ENCODE results near the gene FSCN2. TPM values are rescaled to one million over a fixed set of nuclear protein-coding genes. Genes with fewer than 3 reads are reported as not detected.

The FSCN2 gene
- total and polyA plus RNA-seq, 10 of the 15 experiments (the other 5 are each of a cell fraction or from before 2014, with no cell fraction given): 0.12 to 2.1 (median 0.65) TPM; not detected in 3

DNA sequence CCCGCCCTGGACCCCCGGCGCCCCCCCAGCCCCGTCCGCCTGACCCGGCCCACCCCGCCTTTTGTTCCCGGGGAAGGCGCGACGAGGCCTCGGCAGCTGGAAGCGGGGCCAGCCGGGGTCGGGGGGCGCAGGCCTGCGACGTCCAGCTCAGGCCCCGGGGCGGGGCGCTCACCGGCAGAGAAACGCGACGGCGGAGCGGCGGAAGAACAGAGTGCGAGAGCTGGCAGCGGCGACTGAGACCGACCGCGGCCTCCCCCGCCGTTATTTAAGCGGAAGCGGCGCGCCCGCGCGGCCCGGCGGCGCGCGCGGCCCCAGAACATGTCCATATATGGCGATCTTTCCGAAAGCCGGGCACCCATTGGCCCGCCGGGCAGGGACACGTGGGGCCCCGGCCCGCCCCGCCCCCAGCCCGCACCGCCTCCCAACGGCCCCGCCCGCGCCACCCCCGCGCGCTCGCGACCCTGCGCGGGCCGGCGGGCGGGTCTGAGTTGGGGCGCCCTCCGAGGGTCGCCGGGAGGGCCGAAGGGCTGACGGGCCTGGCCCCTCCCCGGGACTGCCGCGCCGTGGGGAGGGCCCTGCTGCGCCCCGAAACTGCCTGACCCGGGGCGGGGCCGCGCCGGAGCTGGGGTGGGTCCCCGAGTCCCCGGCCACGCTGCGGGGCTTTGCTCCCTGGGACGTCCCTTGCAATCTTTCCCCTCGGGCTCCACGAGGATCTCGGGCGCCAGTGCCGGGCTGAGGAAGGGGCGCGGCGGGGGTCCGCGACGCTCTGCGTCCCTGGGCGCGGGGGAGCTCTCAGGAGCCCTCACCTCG is 15.4 kb upstream of the FSCN2 start, which contains the start of gene ACTG1 (continued):
- TF ChIP-seq, protein P1, sequence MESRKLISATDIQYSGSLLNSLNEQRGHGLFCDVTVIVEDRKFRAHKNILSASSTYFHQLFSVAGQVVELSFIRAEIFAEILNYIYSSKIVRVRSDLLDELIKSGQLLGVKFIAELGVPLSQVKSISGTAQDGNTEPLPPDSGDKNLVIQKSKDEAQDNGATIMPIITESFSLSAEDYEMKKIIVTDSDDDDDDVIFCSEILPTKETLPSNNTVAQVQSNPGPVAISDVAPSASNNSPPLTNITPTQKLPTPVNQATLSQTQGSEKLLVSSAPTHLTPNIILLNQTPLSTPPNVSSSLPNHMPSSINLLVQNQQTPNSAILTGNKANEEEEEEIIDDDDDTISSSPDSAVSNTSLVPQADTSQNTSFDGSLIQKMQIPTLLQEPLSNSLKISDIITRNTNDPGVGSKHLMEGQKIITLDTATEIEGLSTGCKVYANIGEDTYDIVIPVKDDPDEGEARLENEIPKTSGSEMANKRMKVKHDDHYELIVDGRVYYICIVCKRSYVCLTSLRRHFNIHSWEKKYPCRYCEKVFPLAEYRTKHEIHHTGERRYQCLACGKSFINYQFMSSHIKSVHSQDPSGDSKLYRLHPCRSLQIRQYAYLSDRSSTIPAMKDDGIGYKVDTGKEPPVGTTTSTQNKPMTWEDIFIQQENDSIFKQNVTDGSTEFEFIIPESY (IDR thresholded peaks at IDR 0.05): no peak
- TF ChIP-seq HDAC6 (IDR thresholded peaks at IDR 0.05; ENCODE audit: unreplicated experiment): peak; percentile 85
- TF ChIP-seq SUPT20H (IDR thresholded peaks at IDR 0.05; ENCODE audit: borderline replicate concordance, control insufficient read depth, low read depth, low read length): no peak
- TF ChIP-seq, protein P2, sequence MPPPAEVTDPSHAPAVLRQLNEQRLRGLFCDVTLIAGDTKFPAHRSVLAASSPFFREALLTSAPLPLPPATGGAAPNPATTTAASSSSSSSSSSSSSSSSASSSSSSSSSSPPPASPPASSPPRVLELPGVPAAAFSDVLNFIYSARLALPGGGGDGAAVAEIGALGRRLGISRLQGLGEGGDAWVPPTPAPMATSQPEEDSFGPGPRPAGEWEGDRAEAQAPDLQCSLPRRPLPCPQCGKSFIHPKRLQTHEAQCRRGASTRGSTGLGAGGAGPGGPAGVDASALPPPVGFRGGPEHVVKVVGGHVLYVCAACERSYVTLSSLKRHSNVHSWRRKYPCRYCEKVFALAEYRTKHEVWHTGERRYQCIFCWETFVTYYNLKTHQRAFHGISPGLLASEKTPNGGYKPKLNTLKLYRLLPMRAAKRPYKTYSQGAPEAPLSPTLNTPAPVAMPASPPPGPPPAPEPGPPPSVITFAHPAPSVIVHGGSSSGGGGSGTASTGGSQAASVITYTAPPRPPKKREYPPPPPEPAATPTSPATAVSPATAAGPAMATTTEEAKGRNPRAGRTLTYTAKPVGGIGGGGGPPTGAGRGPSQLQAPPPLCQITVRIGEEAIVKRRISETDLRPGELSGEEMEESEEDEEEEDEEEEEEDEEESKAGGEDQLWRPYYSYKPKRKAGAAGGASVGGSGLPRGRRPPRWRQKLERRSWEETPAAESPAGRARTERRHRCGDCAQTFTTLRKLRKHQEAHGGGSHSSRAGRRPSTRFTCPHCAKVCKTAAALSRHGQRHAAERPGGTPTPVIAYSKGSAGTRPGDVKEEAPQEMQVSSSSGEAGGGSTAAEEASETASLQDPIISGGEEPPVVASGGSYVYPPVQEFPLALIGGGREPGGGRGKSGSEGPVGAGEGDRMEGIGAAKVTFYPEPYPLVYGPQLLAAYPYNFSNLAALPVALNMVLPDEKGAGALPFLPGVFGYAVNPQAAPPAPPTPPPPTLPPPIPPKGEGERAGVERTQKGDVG (CRISPR knock-in tag; IDR thresholded peaks at IDR 0.05): no peak
- peak; percentile 92 for TF ChIP-seq POLR2AphosphoS5 (IDR thresholded peaks at IDR 0.05; ENCODE audit: low read length)
- TF ChIP-seq ZNF207 (IDR thresholded peaks at IDR 0.05; ENCODE audit: borderline replicate concordance): no peak
- TF ChIP-seq, protein P3, sequence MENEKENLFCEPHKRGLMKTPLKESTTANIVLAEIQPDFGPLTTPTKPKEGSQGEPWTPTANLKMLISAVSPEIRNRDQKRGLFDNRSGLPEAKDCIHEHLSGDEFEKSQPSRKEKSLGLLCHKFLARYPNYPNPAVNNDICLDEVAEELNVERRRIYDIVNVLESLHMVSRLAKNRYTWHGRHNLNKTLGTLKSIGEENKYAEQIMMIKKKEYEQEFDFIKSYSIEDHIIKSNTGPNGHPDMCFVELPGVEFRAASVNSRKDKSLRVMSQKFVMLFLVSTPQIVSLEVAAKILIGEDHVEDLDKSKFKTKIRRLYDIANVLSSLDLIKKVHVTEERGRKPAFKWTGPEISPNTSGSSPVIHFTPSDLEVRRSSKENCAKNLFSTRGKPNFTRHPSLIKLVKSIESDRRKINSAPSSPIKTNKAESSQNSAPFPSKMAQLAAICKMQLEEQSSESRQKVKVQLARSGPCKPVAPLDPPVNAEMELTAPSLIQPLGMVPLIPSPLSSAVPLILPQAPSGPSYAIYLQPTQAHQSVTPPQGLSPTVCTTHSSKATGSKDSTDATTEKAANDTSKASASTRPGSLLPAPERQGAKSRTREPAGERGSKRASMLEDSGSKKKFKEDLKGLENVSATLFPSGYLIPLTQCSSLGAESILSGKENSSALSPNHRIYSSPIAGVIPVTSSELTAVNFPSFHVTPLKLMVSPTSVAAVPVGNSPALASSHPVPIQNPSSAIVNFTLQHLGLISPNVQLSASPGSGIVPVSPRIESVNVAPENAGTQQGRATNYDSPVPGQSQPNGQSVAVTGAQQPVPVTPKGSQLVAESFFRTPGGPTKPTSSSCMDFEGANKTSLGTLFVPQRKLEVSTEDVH (IDR thresholded peaks at IDR 0.05; ENCODE audit: low read depth, partially characterized antibody): no peak
- TF ChIP-seq ZBED1 (IDR thresholded peaks at IDR 0.05; ENCODE audit: borderline replicate concordance): peak; percentile 88
- TF ChIP-seq IKZF2 (IDR thresholded peaks at IDR 0.05): no peak
- peak; percentile 9; the same call in 1 of the 2 replicates for TF ChIP-seq PAX5 (IDR thresholded peaks at IDR 0.05; ENCODE audit: borderline replicate concordance, low read depth, low read length)

Data from GM12878 (cell line).